ENCODE measurements around the gene RARA. TPM values are rescaled to one million over a fixed set of nuclear protein-coding genes. Genes with fewer than 3 reads are reported as not detected.

The RARA gene
- total RNA-seq: 50.1 TPM

DNA sequence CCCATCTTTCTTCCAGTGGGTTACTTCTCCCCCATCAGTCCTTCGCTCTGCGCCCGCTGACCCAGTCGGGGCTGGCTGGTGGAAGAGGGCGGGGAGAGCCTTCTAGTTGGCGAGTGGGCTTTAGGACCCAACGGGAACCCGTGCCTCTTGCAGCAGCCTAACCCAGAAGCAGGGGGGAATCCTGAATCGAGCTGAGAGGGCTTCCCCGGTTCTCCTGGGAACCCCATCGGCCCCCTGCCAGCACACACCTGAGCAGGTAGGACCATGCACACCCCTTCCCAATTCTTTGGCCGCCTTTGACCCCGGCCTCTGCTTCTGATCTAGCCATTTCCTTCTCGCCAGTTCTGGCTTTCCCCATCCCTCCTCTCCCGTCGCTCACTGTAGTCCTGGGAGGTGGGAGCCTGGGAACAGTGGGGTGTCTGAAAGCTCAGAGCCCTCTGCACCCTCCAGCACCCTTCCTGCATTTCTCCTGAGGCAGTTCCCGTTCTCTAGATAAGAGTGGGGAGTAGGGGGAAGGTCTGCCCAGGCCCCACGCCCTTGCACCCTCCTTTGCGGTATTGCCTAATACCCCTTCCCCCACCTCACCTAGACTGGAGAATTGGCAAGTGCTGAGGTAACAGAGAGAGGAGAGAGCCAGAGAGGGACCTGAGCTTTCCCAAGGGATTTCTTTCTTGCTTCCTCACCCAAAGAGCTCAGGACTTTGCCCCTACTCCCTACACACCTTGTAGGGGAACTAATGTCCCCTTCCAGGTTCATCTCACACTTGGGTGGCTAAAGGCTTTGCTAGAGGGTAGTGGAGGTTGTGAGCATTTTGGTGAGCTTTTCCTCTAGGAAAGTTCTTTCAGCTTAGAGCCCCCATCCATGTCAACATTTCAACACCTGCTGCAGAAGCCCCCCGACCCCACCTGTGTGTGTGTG is at the start of gene RARA:
Gene RARA (plus strand): TSS at position 150 of the 918 bp plus-strand sequence. CDS start 22,039 bp downstream, outside the sequence.

DNA sequence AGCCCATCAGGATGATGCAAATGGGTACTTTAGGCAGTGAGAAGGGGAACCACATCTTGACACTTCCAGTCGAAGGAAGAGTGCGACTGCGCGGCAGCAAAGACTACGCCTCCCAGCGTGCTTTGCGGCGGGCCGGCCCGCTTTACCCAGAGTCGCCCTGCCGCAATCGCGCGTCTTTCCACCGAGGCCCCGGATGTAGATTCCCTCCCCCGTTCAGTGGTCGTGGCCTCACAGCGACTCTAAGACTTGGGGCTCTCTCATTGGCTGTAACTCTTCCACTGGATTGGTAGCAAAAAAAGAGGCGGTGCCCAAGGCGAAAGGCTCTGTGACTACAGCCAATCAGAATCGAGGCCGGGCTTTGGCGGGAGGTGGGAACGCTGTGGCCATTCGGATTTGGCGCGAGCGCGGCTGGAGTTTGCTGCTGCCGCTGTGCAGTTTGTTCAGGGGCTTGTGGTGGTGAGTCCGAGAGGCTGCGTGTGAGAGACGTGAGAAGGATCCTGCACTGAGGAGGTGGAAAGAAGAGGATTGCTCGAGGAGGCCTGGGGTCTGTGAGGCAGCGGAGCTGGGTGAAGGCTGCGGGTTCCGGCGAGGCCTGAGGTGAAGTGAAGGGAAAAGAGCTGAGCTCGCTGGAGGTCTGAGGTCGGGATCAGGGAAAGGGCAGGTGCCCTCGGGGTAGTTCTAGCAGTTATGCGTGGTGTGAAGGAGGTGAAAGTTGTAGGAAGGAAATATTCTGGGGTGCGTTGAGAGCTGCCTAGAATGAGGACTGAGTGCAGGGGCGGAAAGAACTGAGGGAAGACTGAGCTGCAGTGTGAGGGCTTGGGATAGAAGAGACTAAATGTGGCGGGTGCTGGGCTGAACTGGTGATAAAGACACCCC is 21.2 kb upstream of the RARA start, which contains the start of gene CDC6:
Gene CDC6 (plus strand): TSS at position 386 of the 876 bp plus-strand sequence. CDS start 1,542 bp downstream, outside the sequence.

DNA sequence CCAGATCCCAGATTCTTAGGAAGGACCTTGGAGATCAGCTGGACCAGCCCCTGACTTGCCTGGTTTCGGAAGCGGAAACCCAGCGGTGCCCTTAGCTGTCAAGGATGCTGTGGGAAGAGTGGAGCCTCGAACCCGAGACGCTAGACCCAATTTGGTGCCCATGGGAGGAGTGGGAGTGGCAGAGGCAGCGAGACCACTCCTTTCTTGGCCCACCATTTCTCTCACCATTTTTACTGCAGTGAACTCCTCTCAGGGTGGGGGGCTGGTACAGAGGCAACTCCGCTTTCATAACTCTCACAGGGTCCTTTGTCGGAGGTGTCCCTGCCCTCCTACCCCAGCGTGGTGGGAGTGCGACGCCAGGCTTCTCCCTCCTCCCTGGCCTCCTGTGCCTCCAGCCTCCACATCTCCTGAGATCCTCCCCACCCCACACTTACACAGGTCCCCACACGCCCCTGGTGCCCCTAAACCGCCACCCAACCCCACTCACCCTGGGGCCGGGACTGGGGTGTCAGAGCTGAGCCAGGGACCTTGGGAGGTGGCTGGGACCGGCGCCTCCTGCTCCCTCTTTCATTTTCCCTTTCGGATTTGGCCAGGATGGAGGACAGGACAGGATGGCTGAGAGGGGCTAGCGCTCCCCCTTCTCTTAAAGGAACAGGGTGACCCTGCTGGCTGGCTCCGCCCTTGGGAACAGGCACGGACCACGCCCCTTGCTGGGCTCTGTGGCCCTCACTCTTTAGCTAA is 55.3 kb downstream of the RARA start, which contains the start of gene GJD3:
Gene GJD3 (minus strand): TSS at position 617 of the 741 bp plus-strand sequence. CDS start 922 bp downstream, outside the sequence.

Other genes starting within 250 kb of the RARA start
- gene THRA, start 246.2 kb upstream of the RARA start, total RNA-seq: 96.6 TPM
- gene NR1D1, start 208.6 kb upstream of the RARA start, total RNA-seq: 13.2 TPM
- 91.9 TPM for gene MSL1, start 187.2 kb upstream of the RARA start, total RNA-seq
- 71.7 TPM for gene CASC3, start 168.6 kb upstream of the RARA start, total RNA-seq
- gene RAPGEFL1, start 131.7 kb upstream of the RARA start, total RNA-seq: 16.2 TPM
- gene WIPF2, start 89.9 kb upstream of the RARA start, total RNA-seq: 13.6 TPM
- gene CDC6, start 21.3 kb upstream of the RARA start, total RNA-seq: 6.3 TPM
- gene GJD3, start 55.6 kb downstream of the RARA start, total RNA-seq: not detected
- 62.8 TPM for gene TOP2A, start 108.7 kb downstream of the RARA start, total RNA-seq
- gene IGFBP4, start 134.3 kb downstream of the RARA start, total RNA-seq: 182 TPM
- gene TNS4, start 192.4 kb downstream of the RARA start, total RNA-seq: 1.8 TPM